ENCODE data around the gene EIPR1. TPM values are rescaled to one million over a fixed set of nuclear protein-coding genes. Genes with fewer than 3 reads are reported as not detected.

Gene EIPR1
- total RNA-seq, 2 experiments from 2014 or later, result 31.0 to 34.6 TPM

- H3K27me3 Mint-ChIP-seq, result no peaks in the 10 kb centered on the region
- DNase-seq (no peak), ATAC-seq (ENCODE audit: low read depth) (no peak)
- no peak overlapping the region for H3K4me3 Mint-ChIP-seq
- no peaks in the 10 kb centered on the region for H3K4me1 Mint-ChIP-seq
- POLR2A ChIA-PET, result no interaction called here
- no peak overlapping the region for H3K27ac Mint-ChIP-seq
- peaks cover 50% of the 10 kb centered on the region for H3K36me3 Mint-ChIP-seq
- peaks cover 27% of the 10 kb centered on the region for H3K9me3 Mint-ChIP-seq
Measured at GRCh38 chr2:3277050-3277747, 100.4 kb downstream of the EIPR1 start.

- Mint-ChIP-seq H3K4me3 (no peak overlapping the region), H3K36me3 (peaks cover 46% of the 10 kb centered on the region), H3K27ac (no peak overlapping the region), H3K27me3 (no peaks in the 10 kb centered on the region), H3K9me3 (peaks cover 25% of the 10 kb centered on the region), H3K4me1 (no peaks in the 10 kb centered on the region)
- ATAC-seq (ENCODE audit: low read depth) (no peak), DNase-seq (no peak)
- POLR2A ChIA-PET, result no interaction called here
Measured at GRCh38 chr2:3272761-3273160, 104.9 kb downstream of the EIPR1 start.

GRCh38 chr2:3270095-3270478, 107.5 kb downstream of the EIPR1 start:
- Mint-ChIP-seq H3K4me1 (no peaks in the 10 kb centered on the region), H3K36me3 (peaks cover 29% of the 10 kb centered on the region), H3K27ac (no peak overlapping the region), H3K4me3 (no peak overlapping the region), H3K27me3 (no peaks in the 10 kb centered on the region), H3K9me3 (peaks cover 16% of the 10 kb centered on the region)
- no peak for DNase-seq
- no peak for ATAC-seq (ENCODE audit: low read depth)
- POLR2A ChIA-PET, result no interaction called here

- POLR2A ChIA-PET, result no interaction called here
- Mint-ChIP-seq H3K27me3 (no peaks in the 10 kb centered on the region), H3K4me3 (no peak overlapping the region), H3K36me3 (peaks cover 24% of the 10 kb centered on the region), H3K27ac (no peak overlapping the region), H3K4me1 (no peaks in the 10 kb centered on the region), H3K9me3 (peaks cover 11% of the 10 kb centered on the region)
- DNase-seq, result no peak
- ATAC-seq (ENCODE audit: low read depth), result no peak
Measured at GRCh38 chr2:3269425-3270094, 108.1 kb downstream of the EIPR1 start.

GRCh38 chr2:3268705-3269029, 109.0 kb downstream of the EIPR1 start:
- peaks cover 5% of the 10 kb centered on the region for H3K9me3 Mint-ChIP-seq
- H3K27ac Mint-ChIP-seq, result no peak overlapping the region
- no peak overlapping the region for H3K4me3 Mint-ChIP-seq
- H3K27me3 Mint-ChIP-seq, result no peaks in the 10 kb centered on the region
- no peak for ATAC-seq (ENCODE audit: low read depth)
- DNase-seq, result no peak
- H3K4me1 Mint-ChIP-seq, result no peaks in the 10 kb centered on the region
- POLR2A ChIA-PET, result no interaction called here
- H3K36me3 Mint-ChIP-seq, result peaks cover 21% of the 10 kb centered on the region

- ATAC-seq (ENCODE audit: low read depth), result no peak
- H3K4me3 Mint-ChIP-seq, result no peak overlapping the region
- no peaks in the 10 kb centered on the region for H3K27me3 Mint-ChIP-seq
- H3K4me1 Mint-ChIP-seq, result no peaks in the 10 kb centered on the region
- POLR2A ChIA-PET, result no interaction called here
- no peak for DNase-seq
- peaks cover 20% of the 10 kb centered on the region for H3K36me3 Mint-ChIP-seq
- no peak overlapping the region for H3K27ac Mint-ChIP-seq
- peaks cover 5% of the 10 kb centered on the region for H3K9me3 Mint-ChIP-seq
Measured at GRCh38 chr2:3267869-3268704, 109.5 kb downstream of the EIPR1 start.

- Mint-ChIP-seq H3K27me3 (no peaks in the 10 kb centered on the region), H3K9me3 (no peaks in the 10 kb centered on the region), H3K4me1 (peaks cover 3% of the 10 kb centered on the region), H3K36me3 (peaks cover 19% of the 10 kb centered on the region), H3K4me3 (no peak overlapping the region), H3K27ac (no peak overlapping the region)
- ATAC-seq (ENCODE audit: low read depth), result no peak
- POLR2A ChIA-PET, result no interaction called here
- no peak for DNase-seq
Measured at GRCh38 chr2:3266925-3267867, 110.4 kb downstream of the EIPR1 start.

GRCh38 chr2:3265981-3266924, 111.4 kb downstream of the EIPR1 start:
- Mint-ChIP-seq H3K27ac (no peak overlapping the region), H3K27me3 (no peaks in the 10 kb centered on the region), H3K4me1 (peaks cover 3% of the 10 kb centered on the region), H3K9me3 (no peaks in the 10 kb centered on the region), H3K4me3 (no peak overlapping the region), H3K36me3 (peaks cover 18% of the 10 kb centered on the region)
- ATAC-seq (ENCODE audit: low read depth) (no peak), DNase-seq (no peak)
- POLR2A ChIA-PET, result no interaction called here

- POLR2A ChIA-PET, result no interaction called here
- ATAC-seq (ENCODE audit: low read depth), result no peak
- H3K9me3 Mint-ChIP-seq, result no peaks in the 10 kb centered on the region
- no peak overlapping the region for H3K27ac Mint-ChIP-seq
- no peak overlapping the region for H3K4me3 Mint-ChIP-seq
- H3K36me3 Mint-ChIP-seq, result peaks cover 16% of the 10 kb centered on the region
- DNase-seq, result no peak
- H3K4me1 Mint-ChIP-seq, result peaks cover 3% of the 10 kb centered on the region
- no peaks in the 10 kb centered on the region for H3K27me3 Mint-ChIP-seq
Measured at GRCh38 chr2:3265471-3265870, 112.1 kb downstream of the EIPR1 start.

- ATAC-seq (ENCODE audit: low read depth) (no peak), DNase-seq (no peak)
- Mint-ChIP-seq H3K27me3 (no peaks in the 10 kb centered on the region), H3K27ac (no peak overlapping the region), H3K4me1 (peaks cover 3% of the 10 kb centered on the region), H3K9me3 (no peaks in the 10 kb centered on the region), H3K4me3 (no peak overlapping the region), H3K36me3 (peaks cover 16% of the 10 kb centered on the region)
- POLR2A ChIA-PET, result no interaction called here
Measured at GRCh38 chr2:3264010-3264744, 113.4 kb downstream of the EIPR1 start.

- peaks cover 18% of the 10 kb centered on the region for H3K36me3 Mint-ChIP-seq
- peaks cover 3% of the 10 kb centered on the region for H3K4me1 Mint-ChIP-seq
- ATAC-seq (ENCODE audit: low read depth) (no peak), DNase-seq (no peak)
- POLR2A ChIA-PET, result no interaction called here
- no peak overlapping the region for H3K4me3 Mint-ChIP-seq
- H3K27ac Mint-ChIP-seq, result no peak overlapping the region
- no peaks in the 10 kb centered on the region for H3K9me3 Mint-ChIP-seq
- H3K27me3 Mint-ChIP-seq, result no peaks in the 10 kb centered on the region
Measured at GRCh38 chr2:3263487-3263886, 114.1 kb downstream of the EIPR1 start.

Measured in activated naive CD8-positive, alpha-beta T cell treated with anti-CD3 and anti-CD28 coated beads, Interleukin-2, amount 10 ng/mL, durations not matched to agents 7 days and 5 days (primary cell).